Mesothelial cell of epicardium (in vitro differentiated cells): ENCODE data around the gene DENND1A. TPM values are rescaled to one million over a fixed set of nuclear protein-coding genes. Genes with fewer than 3 reads are reported as not detected.

ENCODE experiments used
- DNase-seq, 2 experiments: peaks; one replicate each; pipeline ENCODE4 v3.0.0; 2021; ENCODE audit warnings: low spot score in 2 of 2; ENCODE audit not compliant: unreplicated experiment in 2 of 2
- H3K27ac Mint-ChIP-seq: 2 replicates; pipeline ENCODE4 v1.8.0; 2021; ENCODE audit warnings: mixed read lengths
- H3K27me3 Mint-ChIP-seq: 2 replicates; pipeline ENCODE4 v1.8.0; 2021; ENCODE audit warnings: low read depth, mixed read lengths
- H3K36me3 Mint-ChIP-seq: 2 replicates; pipeline ENCODE4 v1.8.0; 2021; ENCODE audit warnings: mixed read lengths
- H3K4me1 Mint-ChIP-seq: 2 replicates; pipeline ENCODE4 v1.8.0; 2021; ENCODE audit warnings: mixed read lengths
- H3K4me3 Mint-ChIP-seq: 2 replicates; pipeline ENCODE4 v1.8.0; 2021; ENCODE audit warnings: mild to moderate bottlenecking, moderate library complexity, mixed read lengths
- H3K9me3 Mint-ChIP-seq: 2 replicates; pipeline ENCODE4 v1.8.0; 2021; ENCODE audit warnings: mixed read lengths
- CTCF ChIP-seq: fragments of 200-600 bp; sonication (generic); IDR thresholded peaks from one replicate; pipeline ENCODE4 v1.5.0; 2021; ENCODE audit warnings: antibody characterized with exemption; ENCODE audit not compliant: unreplicated experiment
- total RNA-seq: library from RNA; stranded (reverse); gene quantifications from 3 replicates; pipeline ENCODE4 v1.2.1, GENCODE V29; 2021

DENND1A gene
- total RNA-seq, 1 donor from 2014 or later = 23.4 TPM

- no peak for DNase-seq
- no peak for TF ChIP-seq CTCF
- no peak overlapping the region for H3K4me3 Mint-ChIP-seq
- no peaks in the 10 kb centered on the region for H3K4me1 Mint-ChIP-seq
- no peak overlapping the region for H3K27ac Mint-ChIP-seq
- H3K27me3 Mint-ChIP-seq = no peaks in the 10 kb centered on the region
- peaks cover 43% of the 10 kb centered on the region for H3K36me3 Mint-ChIP-seq
- H3K9me3 Mint-ChIP-seq = peaks cover 34% of the 10 kb centered on the region
Measured at GRCh38 chr9:123843703-123844102, 86.2 kb downstream of the DENND1A start.

GRCh38 chr9:123835821-123836220 lies 94.1 kb downstream of the DENND1A start:
- DNase-seq = no peak
- Mint-ChIP-seq H3K9me3 (peaks cover 14% of the 10 kb centered on the region), H3K36me3 (peaks cover 13% of the 10 kb centered on the region), H3K27ac (no peak overlapping the region), H3K4me3 (no peak overlapping the region), H3K27me3 (no peaks in the 10 kb centered on the region), H3K4me1 (peaks cover 18% of the 10 kb centered on the region)
- no peak for TF ChIP-seq CTCF

GRCh38 chr9:123834889-123835562 lies 94.9 kb downstream of the DENND1A start:
- Mint-ChIP-seq H3K27me3 (no peaks in the 10 kb centered on the region), H3K27ac (peak overlapping the region; percentile 20), H3K9me3 (peaks cover 17% of the 10 kb centered on the region), H3K4me1 (peaks cover 18% of the 10 kb centered on the region), H3K36me3 (peaks cover 16% of the 10 kb centered on the region), H3K4me3 (peak overlapping the region; percentile 7)
- no peak for TF ChIP-seq CTCF
- no peak for DNase-seq

- no peak for DNase-seq
- H3K4me1 Mint-ChIP-seq = peaks cover 18% of the 10 kb centered on the region
- H3K9me3 Mint-ChIP-seq = peaks cover 24% of the 10 kb centered on the region
- H3K27me3 Mint-ChIP-seq = no peaks in the 10 kb centered on the region
- TF ChIP-seq CTCF = no peak
- peak overlapping the region; percentile 7 for H3K4me3 Mint-ChIP-seq
- peaks cover 22% of the 10 kb centered on the region for H3K36me3 Mint-ChIP-seq
- H3K27ac Mint-ChIP-seq = no peak overlapping the region
Measured at GRCh38 chr9:123834218-123834888, 95.6 kb downstream of the DENND1A start.

GRCh38 chr9:123832858-123833650 lies 96.9 kb downstream of the DENND1A start:
- peaks cover 18% of the 10 kb centered on the region for H3K4me1 Mint-ChIP-seq
- H3K27ac Mint-ChIP-seq = no peak overlapping the region
- no peaks in the 10 kb centered on the region for H3K27me3 Mint-ChIP-seq
- peaks cover 35% of the 10 kb centered on the region for H3K36me3 Mint-ChIP-seq
- DNase-seq = no peak
- H3K9me3 Mint-ChIP-seq = peaks cover 37% of the 10 kb centered on the region
- no peak for TF ChIP-seq CTCF
- H3K4me3 Mint-ChIP-seq = no peak overlapping the region
